HG02759 (cell line): ENCODE data around the gene AUTS2.
A peak's percentile ranks its signal among the peaks of the same experiment; 100 is the strongest.

Source experiments
- ATAC-seq: cut with Tn5 transposase; IDR thresholded peaks from one replicate; pipeline ENCODE4 v1.9.1; 2021; ENCODE audit warnings: mild to moderate bottlenecking, moderate library complexity; ENCODE audit not compliant: unreplicated experiment

Gene AUTS2

GRCh38 chr7:70313271-70313670, 715.0 kb downstream of the AUTS2 start:
- no peak for ATAC-seq

GRCh38 chr7:70313687-70314086, 715.4 kb downstream of the AUTS2 start:
- no peak for ATAC-seq

DNA sequence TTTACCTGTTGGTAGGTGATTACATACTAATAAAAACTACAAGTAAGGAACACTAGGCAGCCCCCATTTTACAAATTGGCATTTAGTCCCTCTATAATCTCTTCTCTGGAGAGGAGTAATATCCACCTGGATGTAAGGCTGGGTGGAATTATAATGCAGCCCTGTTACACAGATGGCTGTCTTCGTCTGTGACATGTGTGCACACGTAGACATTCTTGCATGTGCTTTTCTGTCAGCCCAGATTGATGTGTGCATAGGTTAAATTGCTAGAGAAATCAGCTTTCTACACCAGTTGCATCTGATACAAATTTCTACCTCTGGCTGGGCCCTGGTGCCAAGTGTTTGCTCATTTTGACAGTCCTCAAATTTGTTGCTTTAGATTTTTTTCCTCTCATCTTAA, 715.9 kb downstream of the AUTS2 start:
- no peak for ATAC-seq

DNA sequence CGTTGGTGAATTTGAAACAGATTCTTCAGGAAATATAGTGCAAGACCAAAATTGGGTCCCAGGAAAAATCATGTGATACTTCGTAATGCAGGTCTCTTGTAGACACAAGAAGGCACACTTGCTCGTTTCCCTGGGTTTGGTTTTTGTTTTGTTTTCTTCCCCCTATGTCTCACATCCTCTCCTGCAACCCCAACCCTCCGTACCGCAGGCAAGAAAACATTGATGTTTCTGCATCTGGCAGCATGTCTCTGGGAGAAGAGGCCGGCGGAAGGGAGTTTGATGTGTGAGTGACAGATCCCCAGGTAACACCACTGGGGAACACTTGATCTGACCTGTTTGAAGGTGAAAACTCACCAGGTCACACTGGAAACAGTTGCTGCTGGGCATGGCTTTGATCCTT, 718.5 kb downstream of the AUTS2 start:
- no peak for ATAC-seq

GRCh38 chr7:70317356-70317755, 719.1 kb downstream of the AUTS2 start:
- no peak for ATAC-seq

- ATAC-seq, result no peak
Observed at GRCh38 chr7:70318511-70318910, 720.2 kb downstream of the AUTS2 start.

- ATAC-seq, result no peak
Observed at GRCh38 chr7:70319057-70319456, 720.8 kb downstream of the AUTS2 start.

- ATAC-seq, result no peak
Observed at GRCh38 chr7:70321016-70321590, 722.8 kb downstream of the AUTS2 start.

GRCh38 chr7:70322856-70323255, 724.6 kb downstream of the AUTS2 start:
- ATAC-seq, result no peak

DNA sequence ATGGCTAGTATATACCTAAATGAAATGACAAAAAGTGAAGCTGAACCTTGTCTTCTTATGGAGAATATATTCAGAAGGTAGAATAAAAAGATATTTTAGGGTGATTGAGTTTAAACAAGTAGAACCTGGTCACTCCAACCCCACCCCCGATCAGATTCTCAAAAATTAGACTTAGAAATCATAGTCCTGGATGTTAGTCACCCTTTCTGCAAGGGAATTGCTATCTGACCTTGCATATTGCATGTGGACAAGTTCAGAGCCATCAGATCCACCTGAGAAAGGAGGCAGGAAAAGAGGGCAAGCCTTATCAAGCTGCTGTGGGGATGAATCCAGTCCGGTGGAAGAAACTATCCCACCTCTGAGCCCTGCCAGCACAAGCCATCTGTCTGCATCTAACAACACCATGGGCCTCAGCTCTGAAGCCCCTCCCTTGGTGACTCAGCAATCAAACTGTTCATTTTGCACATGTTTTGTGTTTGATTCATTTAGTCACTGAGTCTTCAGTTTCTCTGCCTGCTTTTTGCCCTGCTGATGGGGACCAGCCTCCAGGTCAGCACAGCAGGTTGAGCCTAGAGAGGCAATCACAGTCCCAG, 727.3 kb downstream of the AUTS2 start:
- ATAC-seq, result no peak

DNA sequence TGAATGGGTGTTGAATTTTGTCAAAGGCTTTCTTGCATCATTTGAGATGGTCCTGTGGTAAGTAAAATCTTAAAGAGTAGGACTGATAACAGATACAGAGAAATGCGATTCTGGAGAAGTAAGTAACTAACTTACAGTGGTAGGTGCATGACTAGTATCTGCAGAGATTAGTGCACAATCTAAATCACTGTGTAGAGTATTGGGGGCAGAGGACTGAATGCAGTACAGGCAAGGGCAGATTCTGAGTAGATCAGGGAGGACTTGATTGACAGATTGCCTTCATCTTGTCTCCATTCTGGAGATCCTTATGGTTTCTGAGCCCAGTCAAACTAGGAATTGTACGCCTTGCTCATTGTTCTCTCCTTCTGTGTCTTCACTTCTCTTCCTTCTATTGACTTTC, 736.0 kb downstream of the AUTS2 start:
- no peak for ATAC-seq

DNA sequence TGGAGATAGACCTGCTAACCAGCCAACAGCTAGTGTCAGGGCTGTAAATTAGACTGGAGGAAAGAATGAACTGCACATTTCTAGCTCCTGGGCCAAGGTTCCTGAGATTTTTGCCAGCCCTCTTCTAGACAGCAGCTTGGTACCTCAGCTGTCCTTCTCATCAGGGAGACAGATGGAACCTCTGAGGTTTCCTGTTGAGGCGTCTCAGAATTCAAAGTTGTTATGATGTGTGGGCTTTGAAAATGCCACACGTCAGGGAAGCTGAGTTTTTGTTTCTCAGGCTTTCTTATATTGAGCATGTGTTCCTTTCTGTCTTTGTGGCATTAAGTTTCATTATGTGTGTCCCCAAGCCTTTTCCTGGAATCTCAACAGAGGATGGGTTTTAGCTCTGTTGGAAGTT, 736.6 kb downstream of the AUTS2 start:
- ATAC-seq, result no peak

DNA sequence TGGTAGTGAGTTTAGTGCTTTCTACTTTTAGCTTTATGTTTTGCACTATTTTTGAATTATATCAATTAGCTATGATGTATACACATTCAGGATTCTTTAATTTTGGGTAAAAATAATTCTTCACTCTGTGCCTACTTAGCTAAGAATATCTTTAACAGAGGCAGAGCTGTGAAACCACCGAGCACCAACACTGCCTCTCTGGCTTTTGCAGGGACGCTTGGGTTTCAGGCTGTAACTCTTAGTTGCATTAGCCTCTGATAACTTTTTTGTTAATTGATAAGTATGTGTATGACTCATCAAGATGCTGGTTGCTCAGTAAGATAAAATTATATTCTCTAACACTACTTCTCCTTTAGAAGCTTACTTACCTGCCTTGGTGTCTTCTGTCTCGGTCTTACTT, 738.3 kb downstream of the AUTS2 start:
- no peak for ATAC-seq

DNA sequence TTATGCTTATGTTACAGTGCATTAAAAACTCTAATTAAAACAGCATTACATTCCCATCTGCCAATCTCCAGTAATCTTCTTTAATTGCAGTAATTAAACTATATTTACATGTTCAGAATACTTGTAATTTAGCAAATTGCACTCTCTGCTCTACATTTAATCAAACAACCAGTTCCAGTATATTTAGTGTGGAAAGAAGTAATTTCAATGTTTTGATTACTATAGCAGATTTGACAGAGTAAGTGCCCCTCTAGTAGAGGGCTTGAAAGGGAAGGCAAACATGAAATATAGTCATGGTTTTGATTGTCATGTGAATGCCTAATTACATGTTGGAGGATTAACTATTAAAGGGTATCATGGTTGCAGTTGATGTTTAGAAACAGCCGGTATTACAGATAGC, 739.7 kb downstream of the AUTS2 start:
- ATAC-seq, result no peak

GRCh38 chr7:70340236-70340635, 742.0 kb downstream of the AUTS2 start:
- no peak for ATAC-seq

DNA sequence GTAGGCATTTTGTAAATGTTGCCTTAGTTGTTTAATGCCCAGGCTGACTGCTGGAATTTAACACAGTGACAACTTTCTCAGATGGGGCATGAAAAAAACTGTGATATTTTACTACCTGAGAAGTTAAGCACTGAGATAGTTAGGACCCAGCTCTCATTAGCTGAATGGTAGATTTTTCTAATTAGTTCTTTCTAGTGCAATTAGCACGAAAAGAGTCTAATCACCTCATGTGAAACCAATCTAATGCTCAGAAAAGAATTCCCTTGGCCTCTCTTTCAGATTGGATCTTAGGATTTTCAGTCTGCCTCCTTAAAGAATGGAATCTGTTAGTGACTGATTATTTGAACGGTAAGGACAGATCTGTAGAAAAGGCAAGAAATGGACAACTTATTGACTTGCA, 743.2 kb downstream of the AUTS2 start:
- no peak for ATAC-seq

- ATAC-seq, result no peak
Observed at GRCh38 chr7:70343519-70343918, 745.2 kb downstream of the AUTS2 start.

GRCh38 chr7:70344726-70345125, 746.5 kb downstream of the AUTS2 start:
- ATAC-seq, result no peak

DNA sequence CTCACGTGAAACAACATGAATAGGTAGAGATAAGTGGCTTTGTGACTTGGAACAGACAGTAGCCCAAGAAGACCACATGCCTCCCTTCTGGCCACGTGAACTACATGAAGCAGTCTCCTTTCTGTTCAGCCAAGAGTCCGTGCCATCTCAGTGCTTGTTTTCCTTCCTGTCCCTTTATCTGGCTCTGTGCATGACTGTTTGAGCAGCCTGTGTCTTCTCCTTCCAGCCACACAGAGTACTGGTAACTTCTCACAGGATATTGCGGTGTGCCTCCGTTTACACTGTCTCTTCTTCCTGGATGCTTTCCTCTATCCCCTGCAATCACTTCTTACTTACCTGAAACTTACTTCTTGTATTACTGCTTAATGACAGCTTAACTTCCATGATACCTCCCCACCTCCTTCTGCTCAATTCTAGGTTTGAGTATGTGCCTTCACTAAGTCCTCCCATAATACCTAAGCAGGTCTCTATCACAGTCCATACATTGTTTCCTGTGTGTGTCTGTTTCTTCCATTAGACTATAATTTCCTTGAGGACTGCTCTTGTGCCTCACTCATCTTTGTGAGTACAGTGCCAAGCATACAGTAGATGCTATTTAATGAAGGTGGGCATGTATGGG, 748.7 kb downstream of the AUTS2 start:
- no peak for ATAC-seq

GRCh38 chr7:70347463-70348254, 749.4 kb downstream of the AUTS2 start:
- ATAC-seq, result peak; percentile 98

DNA sequence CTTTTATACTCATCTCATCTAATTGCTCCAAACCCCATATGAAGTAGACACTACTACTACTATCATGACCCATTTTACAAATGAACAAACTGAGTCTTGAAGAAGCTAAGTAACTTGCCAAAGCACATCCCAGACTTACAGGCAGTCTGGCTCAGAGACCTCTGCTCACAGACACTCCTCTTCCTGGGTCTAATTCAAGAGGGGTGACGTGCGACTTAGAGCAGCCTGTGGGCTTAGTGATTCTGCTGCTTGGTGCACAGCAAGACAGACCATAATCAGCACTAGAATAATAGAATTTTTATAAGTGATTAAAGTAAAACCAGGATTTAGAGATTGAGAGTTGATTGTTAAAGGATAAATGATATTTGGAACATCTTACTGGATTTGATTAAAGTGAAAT, 750.8 kb downstream of the AUTS2 start:
- ATAC-seq, result no peak

- ATAC-seq, result no peak
Observed at GRCh38 chr7:70349819-70350218, 751.5 kb downstream of the AUTS2 start.
